Fibroblast of the aortic adventitia (primary cell): ENCODE measurements around the gene TBC1D2B. TPM values are rescaled to one million over a fixed set of nuclear protein-coding genes. Genes with fewer than 3 reads are reported as not detected.
"Not testable (repeated sequence)": the region's sequence is repeated elsewhere in the genome, so short reads cannot be mapped to it uniquely, and the experiment has no call there.

ENCODE experiments used
- DNase-seq: peaks from one replicate; pipeline ENCODE4 v3.0.0-alpha.2; 2010; ENCODE audit warnings: low read depth
- H3K4me3 ChIP-seq: 2 replicates; pipeline ENCODE4 v1.5.1; 2011; ENCODE audit warnings: low read depth, mild to moderate bottlenecking, control low read depth, low read length, moderate library complexity
- total RNA-seq: library from RNA; depleted of rRNA; stranded (reverse); fragments of >200 nt; gene quantifications from 2 replicates; pipeline ENCODE4 v1.2.3, GENCODE V29; 2012; ENCODE audit warnings: low replicate concordance
- TF ChIP-seq, protein P1 (sequence below): IDR thresholded peaks from 2 replicates; pipeline ENCODE4 v1.5.1; 2011; ENCODE audit warnings: mild to moderate bottlenecking, low read length, control low read depth, inconsistent platforms; ENCODE audit not compliant: insufficient read depth

TBC1D2B gene
- total RNA-seq, 1 donor, result 28.9 TPM

DNA sequence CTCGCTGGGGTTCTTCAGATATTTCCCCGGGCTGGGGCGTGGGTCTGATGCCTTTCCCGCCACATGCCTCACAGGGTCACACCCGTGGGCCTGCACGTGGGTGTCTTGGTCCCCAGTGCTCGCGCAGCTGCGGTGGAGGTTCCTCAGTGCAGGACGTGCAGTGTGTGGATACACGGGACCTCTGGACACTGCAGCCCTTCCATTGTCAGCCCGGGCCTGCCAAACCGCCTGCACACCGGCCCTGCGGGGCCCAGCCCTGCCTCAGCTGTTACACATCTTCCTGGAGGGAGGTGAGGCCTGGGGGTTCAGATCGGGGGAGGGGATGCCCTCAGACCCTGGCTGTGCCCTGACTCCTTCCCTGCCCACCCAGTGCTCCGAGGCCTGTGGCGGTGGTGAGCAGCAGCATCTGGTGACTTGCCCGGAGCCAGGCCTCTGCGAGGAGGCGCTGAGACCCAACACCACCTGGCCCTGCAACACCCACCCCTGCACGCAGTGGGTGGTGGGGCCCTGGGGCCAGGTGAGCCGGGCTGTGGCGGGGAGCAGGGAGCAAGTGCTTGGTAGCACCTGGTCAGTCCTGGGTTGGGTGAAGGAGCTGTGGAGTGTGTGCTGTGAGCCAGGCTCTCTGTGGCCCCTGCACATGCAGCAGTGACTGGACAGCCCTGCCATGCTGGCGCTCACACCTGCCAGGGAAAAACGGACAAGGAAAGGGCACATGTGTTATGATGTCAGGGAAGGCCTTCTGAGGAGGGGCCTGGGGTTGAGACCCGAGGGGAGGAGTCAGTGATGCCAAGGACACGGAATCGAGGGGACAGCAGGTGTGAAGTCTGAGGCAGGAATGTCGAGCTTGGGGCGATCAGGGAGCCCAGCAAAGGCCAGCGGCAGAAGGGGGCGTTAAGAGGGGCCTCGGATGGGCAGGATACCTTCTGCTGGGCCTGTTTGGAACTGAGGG, 88.9 kb downstream of the TBC1D2B start:
- no peak overlapping the region for H3K4me3 ChIP-seq
- no peak for DNase-seq
- TF ChIP-seq, protein P1, sequence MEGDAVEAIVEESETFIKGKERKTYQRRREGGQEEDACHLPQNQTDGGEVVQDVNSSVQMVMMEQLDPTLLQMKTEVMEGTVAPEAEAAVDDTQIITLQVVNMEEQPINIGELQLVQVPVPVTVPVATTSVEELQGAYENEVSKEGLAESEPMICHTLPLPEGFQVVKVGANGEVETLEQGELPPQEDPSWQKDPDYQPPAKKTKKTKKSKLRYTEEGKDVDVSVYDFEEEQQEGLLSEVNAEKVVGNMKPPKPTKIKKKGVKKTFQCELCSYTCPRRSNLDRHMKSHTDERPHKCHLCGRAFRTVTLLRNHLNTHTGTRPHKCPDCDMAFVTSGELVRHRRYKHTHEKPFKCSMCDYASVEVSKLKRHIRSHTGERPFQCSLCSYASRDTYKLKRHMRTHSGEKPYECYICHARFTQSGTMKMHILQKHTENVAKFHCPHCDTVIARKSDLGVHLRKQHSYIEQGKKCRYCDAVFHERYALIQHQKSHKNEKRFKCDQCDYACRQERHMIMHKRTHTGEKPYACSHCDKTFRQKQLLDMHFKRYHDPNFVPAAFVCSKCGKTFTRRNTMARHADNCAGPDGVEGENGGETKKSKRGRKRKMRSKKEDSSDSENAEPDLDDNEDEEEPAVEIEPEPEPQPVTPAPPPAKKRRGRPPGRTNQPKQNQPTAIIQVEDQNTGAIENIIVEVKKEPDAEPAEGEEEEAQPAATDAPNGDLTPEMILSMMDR, result no peak

DNA sequence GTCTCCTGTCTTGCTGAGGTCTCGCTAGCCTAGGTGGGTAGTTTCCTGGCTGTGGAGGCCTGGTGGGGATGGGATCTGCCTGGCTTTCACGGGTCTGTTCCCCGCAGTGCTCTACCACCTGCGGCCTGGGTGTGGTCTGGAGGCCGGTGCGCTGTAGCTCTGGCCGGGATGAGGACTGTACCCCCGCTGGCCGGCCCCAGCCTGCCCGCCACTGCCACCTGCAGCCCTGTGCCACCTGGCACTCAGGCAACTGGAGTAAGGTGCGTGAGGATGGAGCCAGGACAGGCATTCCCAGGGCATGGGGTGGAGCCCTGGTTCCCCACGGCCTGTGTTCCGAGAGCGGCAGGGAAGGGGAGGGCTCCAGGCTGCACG, 89.8 kb downstream of the TBC1D2B start:
- DNase-seq, H3K4me3 ChIP-seq: not testable (repeated sequence)

DNA sequence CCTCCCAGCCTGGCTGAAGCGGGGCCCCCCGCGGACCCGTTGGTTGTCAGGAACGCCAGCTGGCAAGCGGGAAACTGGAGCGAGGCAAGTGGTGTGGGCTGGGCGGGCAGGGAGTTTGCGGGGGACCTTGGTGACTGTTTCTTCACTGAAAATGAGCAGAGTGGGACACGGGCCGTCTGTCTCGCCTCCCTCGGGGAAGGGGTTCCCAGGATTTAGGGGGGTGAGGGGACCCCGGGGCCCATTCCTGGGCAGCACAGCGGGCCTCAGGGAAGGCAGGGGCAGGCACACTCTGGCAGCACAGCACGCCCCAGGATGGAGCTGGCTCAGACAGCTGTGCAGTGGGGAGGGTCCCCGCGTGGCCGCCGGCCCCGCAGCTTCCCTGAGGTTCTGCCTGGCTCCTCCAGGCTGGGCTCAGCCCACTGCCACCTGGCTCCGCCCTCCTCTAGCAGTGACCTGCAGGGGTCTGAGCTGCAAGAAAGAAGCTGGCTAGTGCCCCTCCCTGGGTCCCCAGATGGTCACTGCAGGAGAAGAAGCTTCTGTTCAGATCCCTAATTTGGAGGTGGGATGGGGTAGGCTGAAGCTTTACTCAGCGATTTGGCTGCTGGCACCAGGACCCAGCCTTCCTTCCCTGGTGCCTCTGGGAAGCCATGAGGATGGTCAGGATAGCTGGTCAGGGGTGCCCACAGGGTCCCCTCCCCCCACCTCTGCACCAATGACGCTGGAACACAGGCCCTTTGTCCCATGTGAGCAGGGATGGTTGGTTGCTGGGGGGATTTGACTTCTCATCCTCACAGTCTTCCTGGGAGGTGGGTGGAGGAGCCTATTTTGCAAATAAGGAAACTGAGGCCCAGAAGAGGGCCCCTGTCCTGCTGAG, 90.4 kb downstream of the TBC1D2B start:
- no peak overlapping the region for H3K4me3 ChIP-seq
- DNase-seq, result no peak
- TF ChIP-seq, protein P1, result no peak

DNA sequence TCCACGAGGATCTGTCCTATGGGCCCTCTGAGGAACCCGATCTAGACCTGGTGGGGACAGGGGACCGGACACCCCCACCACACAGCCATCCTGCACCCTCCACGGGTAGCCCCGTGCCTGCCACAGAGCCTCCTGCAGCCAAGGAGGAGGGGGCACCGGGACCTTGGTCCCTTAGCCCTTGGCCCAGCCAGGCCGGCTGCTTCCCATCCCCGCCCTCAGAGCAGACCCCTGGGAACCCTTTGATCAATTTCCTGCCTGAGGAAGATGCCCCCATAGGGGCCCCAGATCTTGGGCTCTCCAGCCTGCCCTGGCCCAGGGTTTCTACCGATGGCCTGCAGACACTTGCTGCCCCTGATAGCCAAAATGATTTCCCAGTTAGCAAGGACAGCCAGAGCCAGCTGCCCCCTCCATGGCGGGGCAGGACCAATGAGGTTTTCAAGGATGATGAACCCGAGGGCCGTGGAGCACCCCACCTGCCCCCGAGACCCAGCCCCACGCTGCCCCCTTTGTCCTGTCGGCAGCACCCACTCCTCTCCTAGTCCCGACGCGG, 91.5 kb downstream of the TBC1D2B start:
- no peak for DNase-seq
- no peak overlapping the region for H3K4me3 ChIP-seq
- TF ChIP-seq, protein P1, result no peak

DNA sequence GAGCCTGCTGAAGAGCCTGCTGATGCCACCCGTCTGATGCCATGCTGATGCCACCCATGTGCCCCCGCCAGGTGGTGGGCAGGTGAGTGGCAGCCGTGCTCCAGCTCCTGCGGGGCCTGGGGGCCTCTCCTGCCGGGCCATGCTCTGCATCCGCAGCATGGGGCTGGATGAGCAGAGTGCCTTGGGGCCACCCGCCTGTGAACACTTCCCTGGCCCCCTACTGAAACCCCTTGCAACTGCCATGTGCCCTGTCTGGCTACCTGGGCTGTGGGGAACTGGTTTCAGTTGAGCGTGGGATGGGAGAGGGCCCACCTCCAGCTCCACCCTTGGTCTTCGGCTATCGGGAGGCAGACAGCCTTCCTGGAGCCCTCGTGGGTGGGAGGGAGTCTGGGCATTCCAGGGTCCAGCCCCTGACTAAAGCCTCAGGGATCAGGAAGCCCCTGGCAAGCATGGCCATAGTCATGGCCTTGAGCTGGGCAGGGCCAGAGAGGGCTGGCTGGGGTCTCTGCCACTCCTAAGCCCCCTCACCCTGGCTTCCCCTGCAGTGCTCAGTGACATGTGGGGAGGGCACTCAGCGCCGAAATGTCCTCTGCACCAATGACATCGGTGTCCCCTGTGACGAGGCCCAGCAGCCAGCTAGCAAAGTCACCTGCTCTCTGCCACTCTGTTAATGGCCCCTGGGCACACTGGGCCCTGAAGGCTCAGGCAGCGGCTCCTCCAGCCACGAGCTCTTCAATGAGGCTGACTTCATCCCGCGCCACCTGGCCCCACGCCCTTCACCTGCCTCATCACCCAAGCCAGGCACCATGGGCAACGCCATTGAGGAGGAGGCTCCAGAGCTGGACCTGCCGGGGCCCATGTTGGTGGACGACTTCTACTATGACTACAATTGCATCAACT, 92.2 kb downstream of the TBC1D2B start:
- no peak for DNase-seq
- no peak overlapping the region for H3K4me3 ChIP-seq
- TF ChIP-seq, protein P1, result no peak

DNA sequence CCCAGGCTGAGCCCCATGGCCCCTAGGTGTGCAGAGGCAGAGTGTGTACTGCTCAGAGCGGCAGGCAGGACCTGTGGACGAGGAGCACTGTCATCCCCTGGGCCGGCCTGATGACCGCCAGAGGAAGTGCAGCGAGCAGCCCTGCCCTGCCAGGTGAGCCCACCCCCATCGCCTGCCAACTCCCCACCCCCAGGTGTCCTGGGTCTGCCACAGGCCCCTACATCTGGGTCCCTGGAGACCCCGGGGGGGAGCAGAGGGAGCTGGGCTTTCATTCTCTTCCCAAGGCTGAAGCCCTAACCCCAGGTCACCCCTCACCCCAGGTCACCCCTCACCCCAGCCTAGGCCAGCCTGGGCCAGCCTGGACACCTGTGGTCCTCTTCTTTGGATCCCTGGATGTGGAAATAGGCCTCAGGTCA, 93.1 kb downstream of the TBC1D2B start:
- TF ChIP-seq, protein P1, result no peak
- DNase-seq, result no peak

More for the DNA sequence above, 93.1 kb downstream of the TBC1D2B start:
- H3K4me3 ChIP-seq, result no peak overlapping the region
